H9 (cell line): ENCODE data around the gene DCTN2. TPM values are rescaled to one million over a fixed set of nuclear protein-coding genes. Genes with fewer than 3 reads are reported as not detected.

Source experiments
- DNase-seq: peaks from one replicate; pipeline ENCODE4 v3.0.0-alpha.2; 2017
- H2AFZ ChIP-seq: one replicate; pipeline ENCODE4 v1.6.1; 2013; ENCODE audit warnings: mild to moderate bottlenecking, low read length, control low read depth, moderate library complexity
- H2AK5ac ChIP-seq: 2 replicates; pipeline ENCODE4 v1.6.1; 2013; ENCODE audit warnings: low read length, control low read depth, mixed read lengths; ENCODE audit not compliant: insufficient read length
- H2BK120ac ChIP-seq: one replicate; pipeline ENCODE4 v1.6.1; 2013; ENCODE audit warnings: low read depth, mild to moderate bottlenecking, low read length, control low read depth, inconsistent platforms; ENCODE audit not compliant: poor library complexity, severe bottlenecking
- H2BK12ac ChIP-seq: 2 replicates; pipeline ENCODE4 v1.6.1; 2013; ENCODE audit warnings: low read length, control low read depth, mixed read lengths, low read depth; ENCODE audit not compliant: insufficient read length
- H2BK15ac ChIP-seq: 2 replicates; pipeline ENCODE4 v1.6.1; 2013; ENCODE audit warnings: low read depth, low read length, control low read depth
- H2BK20ac ChIP-seq: one replicate; pipeline ENCODE4 v1.6.1; 2013; ENCODE audit warnings: low read depth, mild to moderate bottlenecking, low read length, control low read depth, inconsistent platforms; ENCODE audit not compliant: poor library complexity, severe bottlenecking
- H2BK5ac ChIP-seq: 2 replicates; pipeline ENCODE4 v1.6.1; 2013; ENCODE audit warnings: low read length, control low read depth, mixed read lengths; ENCODE audit not compliant: insufficient read length
- H3K14ac ChIP-seq: 2 replicates; pipeline ENCODE4 v1.6.1; 2013; ENCODE audit warnings: low read length, control low read depth; ENCODE audit not compliant: insufficient read depth
- H3K18ac ChIP-seq: 2 replicates; pipeline ENCODE4 v1.6.1; 2013; ENCODE audit warnings: low read depth, mild to moderate bottlenecking, mixed read lengths, low read length, control low read depth; ENCODE audit not compliant: insufficient read length
- H3K23ac ChIP-seq: 2 replicates; pipeline ENCODE4 v1.6.1; 2013; ENCODE audit warnings: low read length, control low read depth, mixed read lengths, low read depth; ENCODE audit not compliant: insufficient read length
- H3K23me2 ChIP-seq: 2 replicates; pipeline ENCODE4 v1.6.1; 2013; ENCODE audit warnings: low read depth, mild to moderate bottlenecking, mixed read lengths, low read length, control low read depth; ENCODE audit not compliant: insufficient read length, poor library complexity, severe bottlenecking
- H3K27ac ChIP-seq: 2 replicates; pipeline ENCODE4 v1.5.1; 2013; ENCODE audit warnings: low read length, control low read depth, mixed read lengths, low read depth; ENCODE audit not compliant: insufficient read length
- H3K27me3 ChIP-seq: 2 replicates; pipeline ENCODE4 v1.6.1; 2013; ENCODE audit warnings: low read length, control low read depth, inconsistent platforms; ENCODE audit not compliant: insufficient read depth
- H3K4ac ChIP-seq: 2 replicates; pipeline ENCODE4 v1.6.1; 2013; ENCODE audit warnings: low read depth, mild to moderate bottlenecking, control low read depth, inconsistent platforms, low read length, moderate library complexity
- H3K4me1 ChIP-seq: 2 replicates; pipeline ENCODE4 v1.6.1; 2013; ENCODE audit warnings: low read length, control low read depth, inconsistent platforms; ENCODE audit not compliant: insufficient read depth
- H3K4me2 ChIP-seq: 2 replicates; pipeline ENCODE4 v1.6.1; 2013; ENCODE audit warnings: low read length, control low read depth, mixed read lengths; ENCODE audit not compliant: insufficient read length, insufficient read depth
- H3K56ac ChIP-seq: 2 replicates; pipeline ENCODE4 v1.6.1; 2013; ENCODE audit warnings: low read depth, mild to moderate bottlenecking, mixed read lengths, low read length, control low read depth; ENCODE audit not compliant: insufficient read length
- H3K79me1 ChIP-seq: 2 replicates; pipeline ENCODE4 v1.6.1; 2013; ENCODE audit warnings: low read depth, mild to moderate bottlenecking, moderate library complexity, low read length, control low read depth, inconsistent platforms; ENCODE audit not compliant: insufficient read depth, poor library complexity, severe bottlenecking
- H3K79me2 ChIP-seq: 2 replicates; pipeline ENCODE4 v1.6.1; 2013; ENCODE audit warnings: low read length, control low read depth, inconsistent platforms; ENCODE audit not compliant: insufficient read depth
- H3K9ac ChIP-seq: 2 replicates; pipeline ENCODE4 v1.6.1; 2013; ENCODE audit warnings: low read length, control low read depth, mixed read lengths; ENCODE audit not compliant: insufficient read length; ENCODE audit errors: extremely low read depth
- H3K9me3 ChIP-seq: one replicate; pipeline ENCODE4 v1.6.1; 2013; ENCODE audit warnings: low read depth, low read length, inconsistent platforms; ENCODE audit not compliant: control insufficient read depth
- H3T11ph ChIP-seq: one replicate; pipeline ENCODE4 v1.6.1; 2013; ENCODE audit warnings: mild to moderate bottlenecking, low read length, control low read depth, inconsistent platforms
- H4K20me1 ChIP-seq: one replicate; pipeline ENCODE4 v1.6.1; 2013; ENCODE audit not compliant: control insufficient read depth, insufficient read length, insufficient read depth
- H4K5ac ChIP-seq: 2 replicates; pipeline ENCODE4 v1.6.1; 2013; ENCODE audit warnings: low read depth, mild to moderate bottlenecking, mixed read lengths, low read length, control low read depth; ENCODE audit not compliant: insufficient read length
- H4K8ac ChIP-seq: replicated peaks from 2 replicates; pipeline ENCODE4 v1.6.1; 2013; ENCODE audit warnings: low read length, control low read depth, mixed read lengths, low read depth; ENCODE audit not compliant: insufficient read length
- H4K91ac ChIP-seq: 2 replicates; pipeline ENCODE4 v1.6.1; 2013; ENCODE audit warnings: low read depth, mild to moderate bottlenecking, moderate library complexity, mixed read lengths, low read length, control low read depth; ENCODE audit not compliant: insufficient read length
- H3K27ac Mint-ChIP-seq, 3 experiments: 2 replicates in 2 of 3; 3 replicates in 1 of 3; pipeline ENCODE4 v1.8.0; 2020 to 2021; ENCODE audit warnings: mixed read lengths in 3 of 3, mild to moderate bottlenecking in 1 of 3, moderate library complexity in 1 of 3
- H3K27me3 Mint-ChIP-seq: 2 replicates; pipeline ENCODE4 v1.8.0; 2021; ENCODE audit warnings: low read depth, mild to moderate bottlenecking, moderate library complexity, mixed read lengths
- H3K36me3 Mint-ChIP-seq, 3 experiments: 2 replicates in 2 of 3; 3 replicates in 1 of 3; pipeline ENCODE4 v1.8.0; 2020 to 2021; ENCODE audit warnings: low read depth in 3 of 3, mixed read lengths in 3 of 3; ENCODE audit not compliant: insufficient read depth in 1 of 3
- H3K4me1 Mint-ChIP-seq, 2 experiments: 2 replicates each; pipeline ENCODE4 v1.8.0; 2020; ENCODE audit warnings: mixed read lengths in 2 of 2
- H3K4me3 Mint-ChIP-seq, 2 experiments: 2 replicates in 1 of 2; 3 replicates in 1 of 2; pipeline ENCODE4 v1.8.0; 2020 to 2021; ENCODE audit warnings: mild to moderate bottlenecking in 2 of 2, mixed read lengths in 2 of 2, moderate library complexity in 1 of 2
- H3K9me3 Mint-ChIP-seq, 2 experiments: 2 replicates in 1 of 2; 3 replicates in 1 of 2; pipeline ENCODE4 v1.8.0; 2020; ENCODE audit warnings: mild to moderate bottlenecking in 2 of 2, mixed read lengths in 2 of 2, moderate library complexity in 1 of 2
- CTCF ChIP-seq: fragments of 200-600 bp; sonication (generic); conservative IDR thresholded peaks from 3 replicates; pipeline ENCODE4 v1.8.0; 2021; ENCODE audit warnings: antibody characterized with exemption, mild to moderate bottlenecking
- WGBS: extraction: QIAGEN DNeasy Blood & Tissue Kit; methylation state at CpG from one replicate; pipeline ENCODE4 v1.1.7; 2013; ENCODE audit warnings: missing lambda C conversion rate, low lambda C conversion rate, mixed read lengths; ENCODE audit not compliant: insufficient read length; ENCODE audit errors: extremely low coverage; 5-methylcytosine and 5-hydroxymethylcytosine counted together
- total RNA-seq: library from RNA; stranded (reverse); gene quantifications from 2 replicates; pipeline ENCODE4 v1.2.1, GENCODE V29; 2021

DCTN2 gene
- total RNA-seq, 1 experiment from 2014 or later, result 97.7 TPM

GRCh38 chr12:57522011-57522886, 24.7 kb downstream of the DCTN2 start, which contains the start of gene MBD6:
Gene MBD6 (plus strand): TSS chr12:57522824. CDS start chr12:57524304, 1,480 bp downstream.
- no peak within 1 kb of the TSS for H4K5ac ChIP-seq
- Mint-ChIP-seq H3K27ac (peak within 1 kb of the TSS; percentile 94 to 98 (median 95)), H3K9me3 (no peaks in the 10 kb centered on the region), H3K27me3 (no peaks in the 10 kb centered on the region; the same call in 1 of the 2 replicates), H3K4me3 (peak within 1 kb of the TSS; percentile 96), H3K4me1 (peaks cover 37 to 55% of the 10 kb centered on the region in 2 experiments), H3K36me3 (peaks cover 21 to 44% (median 42%) of the 10 kb centered on the region in 3 experiments)
- peak within 1 kb of the TSS; percentile 51 for H3K18ac ChIP-seq
- H3K23me2 ChIP-seq, result peaks cover 22% of the 10 kb centered on the region
- no peak within 1 kb of the TSS for H2BK15ac ChIP-seq
- H3K9me3 ChIP-seq, result no peaks in the 10 kb centered on the region
- H2BK12ac ChIP-seq, result no peak within 1 kb of the TSS
- H4K8ac ChIP-seq, result no peak within 1 kb of the TSS
- no peak within 1 kb of the TSS for H3K56ac ChIP-seq
- H4K20me1 ChIP-seq, result no peaks in the 10 kb centered on the region
- no peak within 1 kb of the TSS for H3T11ph ChIP-seq
- peak; percentile 93 for DNase-seq
- no peak within 1 kb of the TSS for H3K23ac ChIP-seq
- no peak within 1 kb of the TSS for H2BK20ac ChIP-seq
- no peaks in the 10 kb centered on the region for H3K79me1 ChIP-seq
- no CpG with 5 or more reads among the region's 57 CpGs for WGBS
- no peak within 1 kb of the TSS for H2AK5ac ChIP-seq
- peaks cover 3% of the 10 kb centered on the region; the same call in 1 of the 2 replicates for H3K4me1 ChIP-seq
- no peak within 1 kb of the TSS for H2AFZ ChIP-seq
- no peak; the same call in 2 of the 3 replicates for TF ChIP-seq CTCF
- no peak within 1 kb of the TSS for H4K91ac ChIP-seq
- H3K27ac ChIP-seq, result no peak within 1 kb of the TSS
- no peak within 1 kb of the TSS for H2BK5ac ChIP-seq
- peak within 1 kb of the TSS; percentile 97 for H3K4me2 ChIP-seq
- H3K14ac ChIP-seq, result peak within 1 kb of the TSS; percentile 37
- no peak within 1 kb of the TSS for H2BK120ac ChIP-seq
- H3K4ac ChIP-seq, result no peak within 1 kb of the TSS
- H3K9ac ChIP-seq, result peak within 1 kb of the TSS; percentile 53
- no peaks in the 10 kb centered on the region for H3K79me2 ChIP-seq
- H3K27me3 ChIP-seq, result no peaks in the 10 kb centered on the region
